RWPE2 (cell line): Measurements from ENCODE around the gene RACK1.
"Not testable (repeated sequence)": the region's sequence is repeated elsewhere in the genome, so short reads cannot be mapped to it uniquely, and the experiment has no call there.

Experiments
- ATAC-seq: fragments of 200-7000 bp; cut with Tn5 transposase; 3 replicates; pipeline ENCODE4 v1.9.1; 2021; ENCODE audit warnings: low read depth
- DNase-seq: peaks from one replicate; pipeline ENCODE4 v3.0.0-alpha.2; 2020; ENCODE audit warnings: low spot score
- H3K27ac ChIP-seq: fragments of 450-650 bp; 2 replicates; pipeline ENCODE4 v1.5.1; 2017; ENCODE audit warnings: mild to moderate bottlenecking; ENCODE audit not compliant: poor library complexity, severe bottlenecking
- H3K27me3 ChIP-seq: fragments of 250-450 bp; sonication (Bioruptor Pico); 2 replicates; pipeline ENCODE4 v1.5.1; 2021; ENCODE audit warnings: mild to moderate bottlenecking, moderate library complexity; ENCODE audit not compliant: insufficient read depth, poor library complexity, severe bottlenecking
- H3K36me3 ChIP-seq: fragments of 250-450 bp; sonication (Bioruptor Pico); 2 replicates; pipeline ENCODE4 v1.5.1; 2020; ENCODE audit warnings: low read depth, mild to moderate bottlenecking, moderate library complexity
- H3K4me1 ChIP-seq: fragments of 250-450 bp; sonication (Bioruptor Pico); 2 replicates; pipeline ENCODE4 v1.5.1; 2021; ENCODE audit warnings: mild to moderate bottlenecking, moderate library complexity; ENCODE audit not compliant: insufficient read depth, poor library complexity, severe bottlenecking
- H3K4me3 ChIP-seq: fragments of 250-450 bp; sonication (Bioruptor Pico); 2 replicates; pipeline ENCODE4 v1.5.1; 2021; ENCODE audit warnings: mild to moderate bottlenecking, moderate library complexity; ENCODE audit not compliant: severe bottlenecking
- H3K9me3 ChIP-seq: fragments of 250-450 bp; sonication (Bioruptor Pico); 2 replicates; pipeline ENCODE4 v1.5.1; 2021; ENCODE audit warnings: mild to moderate bottlenecking, moderate library complexity; ENCODE audit not compliant: severe bottlenecking
- TF ChIP-seq, protein P1 (sequence below): fragments of 450-650 bp; IDR thresholded peaks from one replicate; pipeline ENCODE4 v1.5.1; 2017; ENCODE audit warnings: mild to moderate bottlenecking, moderate library complexity; ENCODE audit not compliant: poor library complexity, severe bottlenecking

The RACK1 gene

DNA sequence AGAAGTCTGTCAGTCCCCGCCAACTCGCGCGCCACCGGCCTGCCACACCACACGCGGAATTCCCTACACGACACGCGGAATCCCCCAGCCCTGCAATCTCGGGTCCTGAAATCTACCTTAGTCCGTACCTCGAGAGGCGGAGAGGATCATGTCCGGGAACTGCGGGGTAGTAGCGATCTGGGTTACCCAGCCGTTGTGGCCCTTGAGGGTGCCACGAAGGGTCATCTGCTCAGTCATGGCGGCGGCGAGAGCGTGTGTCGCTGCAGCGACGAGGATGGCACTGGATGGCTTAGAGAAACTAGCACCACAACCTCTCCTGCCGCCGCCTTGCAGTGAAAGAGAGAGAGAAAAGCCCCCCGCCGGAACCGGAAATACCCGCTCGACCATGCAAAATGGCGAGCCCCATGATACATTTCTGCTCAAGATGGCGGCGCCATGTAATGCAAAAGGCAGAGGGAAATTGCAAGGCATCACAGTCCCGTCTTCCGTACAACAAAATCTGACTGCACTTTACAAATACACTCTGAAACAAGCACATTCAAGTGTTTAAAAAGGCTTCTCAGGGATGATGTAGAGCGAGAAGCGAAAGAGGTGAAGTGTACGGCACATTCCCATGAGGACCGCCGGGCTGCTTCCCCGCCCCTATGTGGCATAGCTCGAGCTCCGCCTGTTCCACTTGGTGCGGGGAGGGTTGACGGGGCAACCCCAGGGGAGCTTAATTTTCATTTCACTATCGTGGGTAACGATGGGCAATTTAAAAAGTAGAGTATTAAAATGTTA lies at the start of gene RACK1:
Gene RACK1 (minus strand): TSS at position 343 of the 780 bp plus-strand sequence. CDS start 106 bp downstream, at position 237.
- Histone ChIP-seq H3K9me3 (no peaks in the 10 kb centered on the region), H3K27ac (peak within 1 kb of the TSS; percentile 94), H3K36me3 (peaks cover 58% of the 10 kb centered on the region), H3K4me3 (peak within 1 kb of the TSS; percentile 71), H3K27me3 (no peaks in the 10 kb centered on the region), H3K4me1 (peaks cover 21% of the 10 kb centered on the region)
- ATAC-seq (peak; percentile 52), DNase-seq (peak; percentile 92)
- TF ChIP-seq, protein P1, sequence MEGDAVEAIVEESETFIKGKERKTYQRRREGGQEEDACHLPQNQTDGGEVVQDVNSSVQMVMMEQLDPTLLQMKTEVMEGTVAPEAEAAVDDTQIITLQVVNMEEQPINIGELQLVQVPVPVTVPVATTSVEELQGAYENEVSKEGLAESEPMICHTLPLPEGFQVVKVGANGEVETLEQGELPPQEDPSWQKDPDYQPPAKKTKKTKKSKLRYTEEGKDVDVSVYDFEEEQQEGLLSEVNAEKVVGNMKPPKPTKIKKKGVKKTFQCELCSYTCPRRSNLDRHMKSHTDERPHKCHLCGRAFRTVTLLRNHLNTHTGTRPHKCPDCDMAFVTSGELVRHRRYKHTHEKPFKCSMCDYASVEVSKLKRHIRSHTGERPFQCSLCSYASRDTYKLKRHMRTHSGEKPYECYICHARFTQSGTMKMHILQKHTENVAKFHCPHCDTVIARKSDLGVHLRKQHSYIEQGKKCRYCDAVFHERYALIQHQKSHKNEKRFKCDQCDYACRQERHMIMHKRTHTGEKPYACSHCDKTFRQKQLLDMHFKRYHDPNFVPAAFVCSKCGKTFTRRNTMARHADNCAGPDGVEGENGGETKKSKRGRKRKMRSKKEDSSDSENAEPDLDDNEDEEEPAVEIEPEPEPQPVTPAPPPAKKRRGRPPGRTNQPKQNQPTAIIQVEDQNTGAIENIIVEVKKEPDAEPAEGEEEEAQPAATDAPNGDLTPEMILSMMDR = no peak

DNA sequence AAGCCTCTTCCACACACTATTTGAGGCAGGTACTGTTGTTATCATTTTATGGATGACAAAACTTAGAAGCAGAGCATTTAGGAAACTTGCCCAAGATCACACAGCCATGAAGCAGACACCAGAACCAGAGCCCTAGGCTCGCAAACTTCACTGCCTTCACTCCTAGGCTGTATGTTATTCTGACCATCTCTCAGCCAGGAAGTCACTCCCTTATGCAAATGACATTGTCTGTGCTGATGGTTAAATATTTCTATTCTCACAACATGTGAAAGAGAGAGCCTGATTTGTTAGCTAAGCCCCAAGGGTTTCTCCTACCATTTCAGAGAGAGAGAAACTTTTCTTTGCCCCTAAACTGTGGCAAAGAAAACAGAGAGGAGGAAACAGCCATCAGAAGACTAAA lies 43.6 kb upstream of the RACK1 start:
- not testable (repeated sequence) for ATAC-seq, H3K4me3 ChIP-seq, H3K4me1 ChIP-seq, H3K27ac ChIP-seq, H3K36me3 ChIP-seq, DNase-seq, H3K9me3 ChIP-seq, H3K27me3 ChIP-seq

DNA sequence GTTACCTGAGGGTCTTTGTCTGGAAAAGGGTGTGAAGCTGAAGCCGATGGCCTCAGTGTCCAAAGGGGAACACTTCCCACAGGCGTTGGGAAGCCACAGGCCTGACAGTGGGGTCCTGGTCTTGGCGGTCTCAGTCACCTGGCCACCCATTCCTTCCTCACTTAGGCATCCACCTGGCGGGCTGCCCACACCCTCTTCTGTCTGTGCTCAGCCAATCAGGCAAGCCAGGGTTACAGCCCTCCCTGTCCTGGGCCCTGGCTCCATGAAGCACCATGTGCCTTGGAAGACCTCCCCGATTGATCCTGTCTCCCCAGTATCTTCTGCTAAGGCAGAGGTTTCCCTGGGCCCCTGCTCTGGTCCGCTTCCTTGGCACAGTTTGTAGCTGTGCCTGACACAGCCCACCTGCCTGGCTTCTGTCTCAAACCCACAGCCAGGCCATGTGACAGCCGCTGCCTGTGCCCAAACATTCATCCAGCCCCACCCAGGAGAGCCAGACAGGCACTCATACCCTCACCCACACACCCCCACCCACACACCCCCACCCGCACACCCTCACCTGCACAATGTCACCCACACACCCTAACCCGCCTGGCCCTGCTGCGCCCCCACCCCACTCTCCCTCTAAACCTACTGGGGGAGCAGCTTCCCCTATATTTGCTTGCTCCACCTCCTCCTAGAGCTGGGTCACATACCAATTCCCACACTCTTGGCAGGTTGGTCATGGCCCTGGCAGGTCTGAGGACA lies 42.4 kb upstream of the RACK1 start:
- H3K36me3 ChIP-seq, H3K27ac ChIP-seq, H3K4me3 ChIP-seq, H3K4me1 ChIP-seq, H3K27me3 ChIP-seq, DNase-seq, H3K9me3 ChIP-seq, ATAC-seq: not testable (repeated sequence)

DNA sequence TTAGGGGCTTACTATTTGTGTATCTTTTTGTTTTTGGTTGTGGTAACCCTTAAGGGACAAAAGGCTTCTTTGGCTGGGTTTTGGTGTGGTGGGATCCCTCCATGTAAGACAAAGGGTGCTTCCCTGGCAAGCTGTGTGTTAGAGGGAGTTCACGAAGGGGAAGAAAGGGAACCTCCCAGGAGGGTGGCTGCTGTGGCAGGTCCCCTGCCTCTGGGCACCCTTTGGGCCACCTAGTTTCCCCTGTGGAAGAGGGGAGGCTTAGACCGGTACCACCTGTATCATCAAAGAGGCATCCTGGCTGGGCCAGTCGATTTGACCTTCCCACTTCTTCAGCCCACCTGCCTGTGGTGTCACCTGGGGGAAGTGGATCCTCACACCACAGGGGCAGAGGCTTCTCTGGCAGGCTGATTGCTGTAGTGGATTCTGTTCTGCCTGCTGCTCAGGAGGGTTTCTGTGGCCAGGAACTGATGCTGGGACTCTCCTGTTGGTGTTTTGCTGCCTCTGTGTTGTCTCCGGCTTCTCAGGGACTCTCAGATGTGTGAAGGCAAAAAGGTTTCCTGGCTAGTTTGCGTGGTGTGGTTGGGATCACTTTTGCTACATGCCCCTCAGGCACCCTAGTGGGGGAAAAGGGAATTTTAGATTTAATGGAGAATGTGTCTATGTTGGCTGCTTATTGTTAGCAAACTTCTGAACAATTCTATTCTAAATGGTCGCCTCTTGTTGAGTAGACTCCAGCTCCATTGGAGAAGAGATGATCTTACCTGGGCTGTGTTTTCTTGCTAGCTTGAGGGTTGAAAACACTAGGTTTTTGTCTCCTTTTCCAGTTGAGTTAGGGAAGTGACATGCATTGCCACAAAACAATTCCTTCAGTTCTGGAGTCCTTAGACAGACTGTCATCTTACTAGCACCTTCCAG lies 40.4 kb upstream of the RACK1 start:
- H3K36me3 ChIP-seq, H3K4me3 ChIP-seq, H3K4me1 ChIP-seq, ATAC-seq, H3K27me3 ChIP-seq, DNase-seq, H3K9me3 ChIP-seq, H3K27ac ChIP-seq: not testable (repeated sequence)
- TF ChIP-seq, protein P1 = peak; percentile 12

DNA sequence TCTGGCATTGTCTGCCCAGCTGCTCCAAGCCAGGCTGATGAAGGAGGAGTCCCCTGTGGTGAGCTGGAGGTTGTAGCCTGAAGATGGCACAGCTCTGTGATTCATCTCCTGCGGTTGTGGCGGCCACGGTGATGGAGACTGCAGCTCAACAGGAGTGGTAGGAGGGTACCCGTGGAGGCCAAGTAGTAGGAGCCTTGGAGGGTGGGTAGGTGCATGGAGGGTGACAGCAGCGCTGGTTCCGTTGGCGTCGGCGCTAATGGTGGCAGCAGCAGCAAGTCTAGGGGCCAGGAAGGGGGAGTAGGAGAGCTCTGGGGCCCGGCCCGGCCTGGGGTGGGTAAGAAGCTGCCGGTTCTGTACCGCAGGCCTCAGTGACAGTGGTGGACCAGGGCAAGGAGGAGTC lies 39.6 kb upstream of the RACK1 start:
- H3K36me3 ChIP-seq = no peaks in the 10 kb centered on the region
- TF ChIP-seq, protein P1 = no peak
- no peaks in the 10 kb centered on the region for H3K9me3 ChIP-seq
- no peaks in the 10 kb centered on the region for H3K4me1 ChIP-seq
- H3K27me3 ChIP-seq = no peaks in the 10 kb centered on the region
- no peak overlapping the region for H3K27ac ChIP-seq
- ATAC-seq = no peak
- no peak for DNase-seq
- no peak overlapping the region for H3K4me3 ChIP-seq
